ENCODE results near the gene ARHGEF19. TPM values are rescaled to one million over a fixed set of nuclear protein-coding genes. Genes with fewer than 3 reads are reported as not detected.
A peak's percentile ranks its signal among the peaks of the same experiment; 100 is the strongest.

The ARHGEF19 gene
- total and polyA plus RNA-seq, 2 of the 13 experiments (the other 11 are each of a cell fraction or from before 2014, with no cell fraction given), result 1.7 to 1.8 TPM

GRCh38 chr1:16249596-16250241 lies 37.3 kb upstream of the ARHGEF19 start:
- no peaks in the 10 kb centered on the region for H3K79me2 ChIP-seq (ENCODE audit: insufficient read depth, low read length)
- no peaks in the 10 kb centered on the region for H4K20me1 ChIP-seq (ENCODE audit: insufficient read depth, low read length)
- H3K4me3 ChIP-seq (replicated peaks in 1 of 3; ENCODE audit: insufficient read depth in 1 of 3, low read depth in 2 of 3, low read length in 3 of 3), result no peak overlapping the region
- no peak overlapping the region for H3K4me2 ChIP-seq (ENCODE audit: low read depth, low read length)
- BruUV-seq (replicated peaks), result no TSS peak
- H3K9ac ChIP-seq (ENCODE audit: insufficient read depth, low read depth, low read length), result no peak overlapping the region
- in situ Hi-C loops (cut with HindIII; ENCODE audit: extremely low pct_ligation_motif_present, low pct_unique_long_range_greater_than_20kb) (no loop called here), intact Hi-C loops (cut with micrococcal nuclease; ENCODE audit: unreplicated experiment) (no loop called here)
- H3K36me3 ChIP-seq (replicated peaks in 1 of 2; ENCODE audit: control insufficient read depth in 1 of 2, insufficient read depth in 2 of 2, low read length in 2 of 2), result peaks cover 13 to 55% of the 10 kb centered on the region in 2 experiments
- ChIA-PET POLR2A (no interaction called here), CTCF (ENCODE audit: low intra/inter-chr PET ratio, low total read pairs) (no interaction called here)
- H3K27ac ChIP-seq (ENCODE audit: extremely low read length, insufficient read depth, low read length), result no peak overlapping the region
- FAIRE-seq (peak; percentile 4), DNase-seq (ENCODE audit: low spot score) (peak; percentile 25), ATAC-seq (no peak)
- no peaks in the 10 kb centered on the region for H3K9me3 ChIP-seq (ENCODE audit: low read length)
- TF ChIP-seq ZNF549 (CRISPR knock-in tag; IDR thresholded peaks at IDR 0.05) (no peak), ZNF326 (CRISPR knock-in tag; IDR thresholded peaks at IDR 0.05; ENCODE audit: borderline replicate concordance) (no peak), CEBPB (IDR thresholded peaks at IDR 0.05; ENCODE audit: borderline replicate concordance, low read depth, low read length) (peak; percentile 67), BORCS8-MEF2B (CRISPR knock-in tag; IDR thresholded peaks at IDR 0.05) (no peak), SRF (IDR thresholded peaks at IDR 0.05; ENCODE audit: low read depth, low read length) (peak; percentile 87), PBX3 (CRISPR knock-in tag; IDR thresholded peaks at IDR 0.05; ENCODE audit: borderline replicate concordance) (no peak), ZFP36 (IDR thresholded peaks at IDR 0.05; ENCODE audit: borderline replicate concordance, low read depth, low read length, partially characterized antibody) (no peak), LCORL (IDR thresholded peaks at IDR 0.05) (peak; percentile 43; the same call in 1 of the 2 replicates), LCORL (CRISPR knock-in tag; IDR thresholded peaks at IDR 0.05) (no peak)
- H2AFZ ChIP-seq (ENCODE audit: low read length), result no peak overlapping the region
- H3K27me3 ChIP-seq (ENCODE audit: control insufficient read depth in 1 of 2, insufficient read depth in 2 of 2, low read length in 2 of 2), result no peaks in the 10 kb centered on the region
- H3K4me1 ChIP-seq (ENCODE audit: insufficient read depth, low read length), result peaks cover 6% of the 10 kb centered on the region; the same call in 1 of the 2 replicates
- WGBS (ENCODE audit: low lambda C conversion rate), result 69% methylated on average over 1 of the region's 3 CpGs

All from HepG2 (cell line).